Measurements from ENCODE around the gene XYLB.

XYLB gene

GRCh38 chr3:38457111-38458003 lies 110.8 kb downstream of the XYLB start:
- DNase-seq = no peak

- DNase-seq = no peak
Observed at GRCh38 chr3:38458796-38459498, 112.4 kb downstream of the XYLB start.

DNA sequence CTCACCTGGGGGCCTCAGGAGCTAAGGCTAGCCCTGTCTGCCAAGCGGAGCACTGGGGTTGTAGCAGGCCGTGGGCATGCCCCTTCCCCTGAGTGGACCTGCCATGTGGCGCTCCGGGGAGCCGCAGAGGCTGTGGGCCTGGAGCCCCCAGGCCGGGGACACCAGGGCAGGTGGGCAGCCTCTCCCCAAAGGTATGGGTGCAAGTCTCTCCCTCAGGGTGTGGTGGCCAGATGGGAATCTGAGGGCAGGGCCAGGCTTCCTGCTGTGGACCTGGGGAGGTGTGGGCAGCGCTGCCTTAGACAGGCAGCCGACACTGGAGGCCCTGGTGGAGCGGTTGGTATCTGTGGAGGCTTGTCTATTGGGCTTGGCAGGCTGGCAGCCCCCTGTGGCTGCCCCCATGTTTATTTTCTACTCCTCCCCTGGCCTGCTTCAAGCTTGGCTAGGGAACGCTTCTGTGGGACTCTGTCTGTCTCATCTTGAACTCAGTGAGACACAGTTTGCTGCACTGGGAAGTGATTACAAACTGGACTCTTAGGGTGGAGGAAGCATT lies 113.0 kb downstream of the XYLB start:
- DNase-seq = no peak

- DNase-seq = no peak
Observed at GRCh38 chr3:38460377-38461270, 114.0 kb downstream of the XYLB start.
